HG03558 (cell line): ENCODE data around the gene CHST13.

ENCODE experiments used
- ATAC-seq: cut with Tn5 transposase; IDR thresholded peaks from one replicate; pipeline ENCODE4 v1.9.1; 2021; ENCODE audit warnings: moderate number of reproducible peaks; ENCODE audit not compliant: unreplicated experiment; ENCODE audit errors: extremely low read depth

CHST13 gene

DNA sequence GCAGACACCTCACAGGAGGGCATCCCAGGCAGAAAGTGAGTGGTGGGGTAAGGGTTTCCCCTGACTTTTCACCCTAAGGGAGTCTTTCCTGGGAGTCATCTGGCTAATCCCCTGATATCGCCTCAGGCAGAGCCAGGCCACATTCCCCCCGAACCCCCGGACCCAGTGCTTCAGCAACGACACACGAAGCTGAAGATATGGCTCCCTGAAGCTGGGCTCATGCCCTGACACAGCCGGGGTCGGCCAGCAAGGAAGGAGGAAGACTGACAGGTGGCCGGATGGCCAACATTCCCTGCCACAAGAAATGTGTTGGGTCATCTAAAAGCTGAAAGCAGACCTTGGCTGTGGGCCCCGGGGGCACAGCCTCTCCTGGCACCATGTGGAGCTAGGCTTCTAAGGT is 14.4 kb downstream of the CHST13 start:
- ATAC-seq, result no peak

DNA sequence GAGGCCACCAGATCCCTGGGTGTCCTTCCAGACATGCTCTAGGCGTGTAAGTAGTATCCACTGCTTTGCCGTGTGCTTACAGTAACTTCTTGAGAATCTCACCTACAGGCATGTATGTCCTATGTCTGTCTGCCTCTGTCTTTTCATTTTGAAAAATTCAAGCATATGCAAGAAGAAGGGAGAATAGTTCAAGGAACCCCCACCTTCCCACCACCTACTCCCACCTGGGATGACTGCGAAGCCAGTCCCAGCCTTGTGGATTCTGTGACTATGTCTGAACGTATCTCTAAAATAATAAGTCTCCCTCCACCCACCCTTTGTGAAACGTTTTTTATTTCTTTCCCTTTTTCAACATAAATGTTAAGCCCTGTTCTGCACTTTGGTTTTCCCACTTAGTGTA is 15.0 kb downstream of the CHST13 start:
- ATAC-seq, result no peak

DNA sequence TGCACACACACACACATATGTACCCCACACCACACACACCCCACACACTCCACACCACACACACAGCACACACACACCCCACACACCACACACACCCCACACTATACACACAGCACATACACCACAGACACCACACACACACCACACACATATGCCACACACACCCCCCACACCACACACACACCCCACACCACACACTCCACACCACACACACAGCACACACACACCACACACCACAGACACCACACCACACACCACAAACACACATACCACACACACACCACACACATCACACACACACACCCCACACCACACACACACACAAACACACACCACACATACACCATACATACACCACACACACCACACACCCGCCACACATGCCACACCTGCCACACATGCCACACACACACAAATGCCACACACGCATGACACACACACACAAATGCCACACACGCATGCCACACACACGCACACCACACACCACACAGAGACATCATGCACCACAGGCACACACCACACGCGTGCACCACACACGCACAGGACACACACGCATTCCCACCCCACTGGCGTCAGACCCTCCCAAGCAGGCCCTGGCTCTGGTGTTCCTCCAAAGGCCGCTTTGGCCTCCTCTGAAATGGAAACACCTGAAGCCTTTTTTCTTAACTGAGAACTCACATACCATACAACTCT is 15.7 kb downstream of the CHST13 start:
- ATAC-seq, result no peak

DNA sequence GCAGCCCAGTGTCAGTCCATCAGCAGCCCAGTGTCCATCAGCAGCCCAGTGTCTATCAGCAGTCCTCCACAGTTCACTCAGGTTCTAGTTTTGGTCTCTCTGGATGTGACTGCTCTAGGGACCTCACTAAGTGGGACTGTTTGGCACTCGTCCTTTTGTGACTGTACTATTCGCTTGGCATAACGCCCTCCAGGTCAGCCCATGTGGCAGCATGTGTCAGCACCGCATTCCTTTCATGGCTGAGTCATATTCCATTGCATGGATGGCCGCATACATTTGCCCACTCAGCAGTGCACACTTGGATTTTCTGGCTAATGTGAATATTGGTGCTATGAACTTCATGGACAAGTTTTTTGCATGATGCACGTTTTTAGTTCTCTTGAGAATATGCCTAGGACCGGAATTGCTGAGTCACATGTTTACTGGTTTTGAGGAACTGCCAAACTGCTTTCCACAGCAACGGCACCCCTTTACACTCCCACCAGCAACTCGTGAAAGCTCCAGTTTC is 16.4 kb downstream of the CHST13 start:
- no peak for ATAC-seq

DNA sequence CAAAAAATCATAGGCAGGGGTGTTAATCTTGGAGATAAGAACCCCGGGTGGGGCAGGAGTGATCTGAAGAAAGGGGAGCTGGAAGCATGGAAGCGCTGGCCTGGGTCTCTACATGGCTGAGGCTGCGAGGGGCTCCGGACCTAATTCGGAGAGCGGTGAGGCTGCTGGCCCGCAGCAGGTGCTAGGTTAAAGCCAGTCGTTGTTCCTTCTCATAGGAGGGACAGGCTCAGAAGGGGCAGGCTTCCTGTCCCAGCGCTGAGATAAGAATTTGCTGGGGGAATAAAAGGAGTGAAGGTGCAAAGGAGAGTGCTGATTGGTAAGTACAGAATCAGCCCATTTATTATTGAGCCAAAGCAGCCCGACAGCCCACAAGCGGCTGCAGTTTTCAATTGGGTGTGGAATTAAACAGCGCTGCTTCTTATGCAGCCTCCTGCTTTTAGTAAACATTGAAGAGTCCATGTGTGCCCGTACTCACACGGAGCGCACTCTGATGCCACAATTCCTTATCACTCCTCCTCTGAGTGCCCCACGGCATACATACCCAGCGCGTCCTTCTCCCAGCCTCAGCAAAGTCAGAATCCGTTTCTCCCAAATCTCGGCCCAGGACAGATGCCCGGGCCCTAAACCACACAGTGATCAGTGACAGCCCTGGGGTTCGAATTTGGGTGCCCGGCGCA is 17.1 kb downstream of the CHST13 start:
- ATAC-seq, result no peak

DNA sequence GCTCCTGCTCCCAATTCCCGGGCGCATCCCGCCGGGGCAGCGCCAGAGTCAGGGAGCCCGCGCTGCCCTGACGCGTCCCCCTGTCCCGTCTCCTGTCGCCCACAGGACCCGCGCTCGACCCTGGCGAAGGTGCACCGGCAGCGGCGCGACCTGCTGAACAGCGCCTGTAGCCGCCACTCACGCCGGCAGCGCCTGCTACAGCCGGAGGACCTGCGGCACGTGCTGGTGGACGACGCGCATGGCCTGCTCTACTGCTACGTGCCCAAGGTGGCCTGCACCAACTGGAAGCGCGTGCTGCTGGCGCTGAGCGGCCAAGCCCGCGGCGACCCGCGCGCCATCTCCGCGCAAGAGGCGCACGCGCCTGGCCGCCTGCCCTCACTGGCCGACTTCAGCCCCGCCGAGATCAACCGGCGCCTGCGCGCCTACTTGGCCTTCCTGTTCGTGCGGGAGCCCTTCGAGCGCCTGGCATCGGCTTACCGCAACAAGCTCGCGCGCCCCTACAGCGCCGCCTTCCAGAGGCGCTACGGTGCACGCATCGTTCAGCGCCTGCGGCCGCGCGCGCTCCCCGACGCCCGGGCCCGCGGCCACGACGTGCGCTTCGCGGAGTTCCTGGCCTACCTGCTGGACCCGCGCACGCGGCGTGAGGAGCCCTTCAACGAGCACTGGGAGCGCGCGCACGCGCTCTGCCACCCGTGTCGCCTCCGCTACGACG is 17.8 kb downstream of the CHST13 start:
- ATAC-seq, result no peak

DNA sequence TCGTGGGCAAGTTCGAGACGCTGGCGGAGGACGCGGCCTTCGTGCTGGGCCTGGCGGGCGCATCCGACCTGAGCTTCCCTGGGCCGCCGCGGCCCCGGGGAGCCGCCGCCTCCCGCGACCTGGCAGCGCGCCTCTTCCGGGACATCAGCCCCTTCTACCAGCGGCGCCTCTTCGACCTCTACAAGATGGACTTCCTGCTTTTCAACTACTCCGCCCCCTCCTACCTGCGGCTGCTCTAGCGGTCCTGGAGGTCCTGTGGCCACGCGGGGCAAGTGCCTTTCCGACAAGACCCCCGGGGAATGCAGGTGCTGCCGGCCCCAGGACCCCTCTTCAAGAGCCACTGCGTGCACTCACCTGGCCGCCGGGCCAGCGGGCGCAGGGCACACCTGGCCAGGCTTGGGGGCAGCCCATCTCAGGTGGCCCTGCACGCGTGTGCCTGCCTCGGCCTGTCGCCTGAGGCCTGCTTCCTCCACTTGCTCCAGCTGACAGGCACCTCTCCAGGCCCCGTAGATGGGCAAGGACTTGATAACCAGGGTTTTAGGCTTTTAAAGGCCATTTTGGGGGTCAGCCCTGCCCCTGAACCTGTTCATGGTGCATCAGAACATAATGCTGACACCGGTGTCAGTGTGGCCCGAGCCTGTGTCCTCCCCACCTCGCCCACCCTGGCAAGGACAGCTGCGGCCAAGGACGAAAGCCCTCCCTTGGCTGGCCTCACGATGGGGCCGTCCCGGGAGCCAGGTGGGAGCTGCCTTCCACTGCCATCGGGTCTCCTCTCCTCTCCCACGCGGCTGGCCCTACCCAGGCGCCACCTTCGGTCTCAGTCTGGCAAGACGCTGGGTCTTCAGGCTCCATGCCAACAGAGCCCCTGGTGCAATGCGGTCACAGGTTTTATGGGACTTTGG is 18.6 kb downstream of the CHST13 start:
- ATAC-seq, result no peak

DNA sequence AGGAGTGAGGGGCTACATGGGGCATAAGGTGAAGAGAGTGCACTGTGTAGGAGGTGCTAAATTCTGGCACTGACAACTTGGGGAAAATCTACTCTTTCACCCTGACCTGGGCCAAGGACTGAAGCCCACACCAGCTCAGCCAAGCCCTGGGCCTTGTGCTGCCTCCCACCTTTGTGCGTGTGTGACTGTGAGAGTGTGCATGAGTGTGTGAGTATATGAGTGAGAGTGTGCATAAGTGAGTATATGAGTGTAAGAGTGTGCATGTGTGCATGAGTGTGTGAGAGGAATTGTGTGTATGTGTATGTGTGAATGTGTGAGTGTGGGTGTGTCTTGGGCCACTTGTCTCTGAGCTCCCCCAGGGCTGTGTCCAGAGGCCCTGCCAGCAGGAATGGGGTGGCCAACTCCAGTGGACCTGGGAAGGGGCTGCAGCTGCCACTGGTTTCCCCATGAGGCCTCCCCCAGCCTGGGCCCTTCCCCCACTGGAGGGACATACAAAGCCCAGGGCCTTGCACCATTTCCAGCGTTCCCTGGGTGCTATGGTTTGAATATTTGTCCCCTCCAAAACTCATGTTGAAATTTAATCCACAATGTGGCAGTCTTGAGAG is 19.6 kb downstream of the CHST13 start:
- ATAC-seq, result no peak

DNA sequence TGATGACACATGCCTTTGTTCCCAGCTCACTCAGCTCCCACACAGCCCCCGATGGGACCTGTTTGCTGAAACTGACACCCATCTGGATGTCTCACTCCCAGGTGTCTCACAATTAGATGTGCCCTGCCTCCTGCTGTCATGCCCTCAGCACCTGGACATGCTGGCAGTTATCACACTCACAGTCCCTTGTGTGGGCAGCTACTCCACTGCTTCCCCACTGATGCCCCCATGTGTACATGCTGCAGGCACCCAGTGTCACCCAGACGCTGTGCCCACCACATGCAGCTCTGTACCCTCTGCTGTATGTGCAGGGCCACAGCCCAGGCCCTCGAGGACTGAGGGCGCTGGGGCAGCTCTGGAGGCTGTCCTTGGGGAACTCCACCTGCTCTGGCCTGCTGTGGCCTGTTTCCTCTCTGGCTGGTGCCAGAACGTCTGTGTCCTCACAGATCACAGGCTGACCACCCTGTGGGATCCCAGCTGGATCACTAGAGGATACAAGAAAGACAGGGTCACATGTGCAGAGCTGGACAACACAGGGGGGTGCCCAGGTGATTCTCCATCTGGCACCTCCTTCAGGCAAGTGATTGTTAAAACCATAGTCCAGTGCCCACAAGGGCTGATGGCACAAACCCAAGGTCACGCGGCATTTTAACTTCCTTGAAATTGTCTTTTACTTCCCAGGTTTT is 20.8 kb downstream of the CHST13 start:
- ATAC-seq, result no peak

DNA sequence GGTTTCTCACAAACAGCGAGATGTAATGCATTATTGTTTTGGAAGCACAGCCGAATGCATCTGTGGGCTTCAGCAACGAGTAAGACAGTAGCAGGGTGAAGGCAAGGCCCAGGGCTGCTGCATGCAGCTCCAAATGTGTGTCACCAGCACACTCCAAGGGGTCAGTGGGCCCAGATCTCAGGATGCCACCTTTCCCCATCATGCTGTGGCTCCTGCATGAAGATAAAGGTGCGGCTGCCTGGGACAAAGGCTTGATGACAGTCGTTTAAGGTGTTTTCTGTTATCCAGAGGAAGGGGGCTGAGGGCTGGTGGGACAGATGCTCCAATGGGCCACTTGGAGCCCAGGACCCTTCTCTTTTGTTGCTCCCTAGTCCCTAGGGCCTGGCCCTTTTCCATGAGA is 21.6 kb downstream of the CHST13 start:
- no peak for ATAC-seq

DNA sequence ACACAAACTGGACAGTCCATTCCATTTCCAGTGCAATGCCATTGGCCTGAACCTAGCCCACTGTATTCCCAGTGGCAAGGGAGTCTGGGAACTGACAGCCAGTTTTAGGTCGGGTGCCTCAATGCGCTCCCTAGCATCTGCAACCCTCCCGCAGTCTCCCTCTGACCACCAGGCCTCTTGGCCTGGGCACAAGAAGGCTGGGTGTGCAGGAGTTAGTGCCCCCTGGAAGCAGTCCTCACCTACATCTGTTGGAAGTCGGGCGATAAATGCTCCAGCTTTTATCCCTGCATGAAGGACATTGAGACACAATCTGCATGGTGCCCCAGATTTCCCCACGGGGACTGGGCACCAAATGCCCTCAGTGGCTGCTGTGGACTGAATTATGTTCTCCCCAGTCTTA is 22.1 kb downstream of the CHST13 start:
- no peak for ATAC-seq

DNA sequence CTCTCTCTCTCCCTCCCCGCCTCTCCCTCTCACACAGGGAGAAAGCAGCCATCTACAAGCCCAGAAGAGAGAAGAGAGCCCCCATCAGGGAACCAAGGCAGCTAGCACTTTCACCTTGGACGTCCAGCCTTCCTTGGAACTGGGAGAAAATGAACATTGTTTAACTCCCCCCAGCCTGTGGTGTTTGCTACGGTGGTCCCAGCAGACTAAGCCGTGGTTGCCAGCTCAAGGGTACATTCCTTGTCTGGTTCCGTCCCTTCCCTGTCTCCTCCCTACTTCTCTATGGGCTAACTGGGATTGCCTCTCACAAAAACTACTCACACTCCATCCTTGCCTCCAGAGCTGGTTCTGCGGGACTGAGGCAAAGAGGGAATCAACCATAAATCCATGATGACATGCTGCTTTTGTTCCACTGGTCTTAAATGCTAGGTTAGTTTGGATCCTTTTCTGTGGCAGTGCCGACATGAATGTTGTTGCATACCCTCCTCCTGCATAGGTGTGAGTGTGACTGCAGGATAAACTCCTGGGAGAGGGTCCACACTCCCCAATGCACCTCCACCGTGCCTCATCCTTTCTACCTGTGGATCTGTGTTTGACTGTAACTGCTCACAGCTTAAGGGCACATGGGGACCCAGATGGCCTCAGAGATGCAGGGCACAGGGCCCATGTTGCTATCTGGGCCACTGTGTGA is 22.7 kb downstream of the CHST13 start:
- no peak for ATAC-seq

DNA sequence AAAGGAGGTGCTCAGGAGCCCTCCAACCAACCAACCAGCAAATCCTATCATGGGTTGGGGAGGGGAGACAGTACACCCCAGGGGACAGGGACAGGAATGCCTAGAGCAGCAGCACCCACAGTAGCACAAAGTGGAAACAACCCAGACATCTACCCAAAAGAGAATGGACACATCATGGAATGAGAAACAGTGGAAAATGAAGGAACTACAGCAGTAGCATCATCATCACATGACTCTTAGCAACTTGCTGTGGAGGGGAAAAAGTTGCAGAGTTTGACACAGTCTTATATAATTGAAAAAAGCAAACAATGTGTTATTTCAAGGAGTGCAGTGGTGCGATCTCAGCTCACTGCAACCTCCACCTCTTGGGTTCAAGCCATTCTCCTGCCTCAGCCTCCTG is 23.8 kb downstream of the CHST13 start:
- ATAC-seq, result no peak

DNA sequence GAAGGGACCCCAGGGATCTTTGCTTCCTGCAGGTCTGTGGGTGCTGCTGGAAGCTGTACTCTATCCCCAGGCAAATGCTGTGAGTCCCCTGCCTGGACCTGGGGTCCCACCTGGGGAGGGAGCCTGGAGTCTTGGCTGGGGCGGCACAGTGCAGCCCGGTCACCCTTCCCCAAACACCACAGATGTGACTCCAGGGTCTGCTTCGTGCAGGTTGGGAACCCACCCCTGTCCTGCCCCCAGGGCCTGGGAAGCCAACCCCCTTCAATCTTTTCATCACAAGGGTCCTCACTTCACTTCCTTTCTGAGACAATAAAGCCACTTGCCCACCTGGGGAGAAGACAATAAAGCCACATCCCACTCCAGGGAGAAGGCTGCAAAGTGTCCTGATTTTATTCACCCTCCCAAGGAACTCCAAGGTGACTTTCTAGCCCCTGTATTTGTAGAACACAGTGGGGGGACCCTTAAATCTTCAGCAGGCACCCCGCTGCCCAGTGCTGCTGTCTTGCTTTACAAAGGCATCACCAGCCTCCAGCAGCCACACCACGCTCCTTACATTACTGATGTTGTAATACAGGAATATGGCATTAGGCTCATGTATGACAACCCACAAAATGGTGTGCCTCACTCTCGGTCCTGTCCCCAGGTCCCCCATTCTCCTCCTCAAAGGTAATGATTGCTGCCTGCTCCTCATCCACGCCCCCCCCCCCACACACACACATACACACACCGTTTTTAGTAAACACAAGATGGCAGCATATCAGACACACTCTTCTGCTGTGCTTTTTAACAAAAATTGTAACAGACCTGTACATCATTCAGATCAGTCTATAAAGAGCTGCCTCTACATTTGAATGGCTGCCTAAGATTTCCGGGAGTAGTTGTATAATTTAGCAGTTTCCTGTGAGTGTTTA is 24.9 kb downstream of the CHST13 start:
- ATAC-seq, result no peak

DNA sequence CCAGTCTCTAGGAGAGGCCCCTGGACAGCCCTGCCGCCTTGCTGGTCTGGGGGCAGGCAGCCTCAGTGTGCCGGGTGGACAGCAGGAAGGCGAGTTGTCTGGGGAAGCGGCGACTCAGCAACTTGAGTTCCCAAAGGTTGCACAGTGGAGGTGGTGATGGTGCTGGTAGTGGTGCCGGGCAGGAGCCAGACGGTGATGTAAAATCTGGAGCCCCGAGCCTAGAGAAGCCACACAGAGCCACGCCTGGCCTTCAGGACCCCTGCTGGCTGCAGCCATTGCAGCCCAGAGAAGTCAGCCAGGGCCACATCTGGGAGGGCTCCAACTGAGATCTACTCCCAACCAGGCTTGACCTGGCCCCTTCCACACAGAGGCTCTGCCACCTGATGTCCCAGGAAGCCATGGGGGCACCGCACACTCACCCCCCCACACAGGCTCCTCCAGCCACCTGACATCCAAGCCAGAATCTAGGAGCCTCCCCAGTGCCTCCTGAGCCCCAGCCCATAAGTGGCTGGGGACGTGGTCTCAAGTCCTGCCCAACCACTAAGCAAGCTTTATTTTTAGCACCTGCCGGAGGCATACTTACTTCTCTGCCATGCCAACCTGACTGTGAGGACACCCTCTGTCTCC is 26.0 kb downstream of the CHST13 start:
- no peak for ATAC-seq

DNA sequence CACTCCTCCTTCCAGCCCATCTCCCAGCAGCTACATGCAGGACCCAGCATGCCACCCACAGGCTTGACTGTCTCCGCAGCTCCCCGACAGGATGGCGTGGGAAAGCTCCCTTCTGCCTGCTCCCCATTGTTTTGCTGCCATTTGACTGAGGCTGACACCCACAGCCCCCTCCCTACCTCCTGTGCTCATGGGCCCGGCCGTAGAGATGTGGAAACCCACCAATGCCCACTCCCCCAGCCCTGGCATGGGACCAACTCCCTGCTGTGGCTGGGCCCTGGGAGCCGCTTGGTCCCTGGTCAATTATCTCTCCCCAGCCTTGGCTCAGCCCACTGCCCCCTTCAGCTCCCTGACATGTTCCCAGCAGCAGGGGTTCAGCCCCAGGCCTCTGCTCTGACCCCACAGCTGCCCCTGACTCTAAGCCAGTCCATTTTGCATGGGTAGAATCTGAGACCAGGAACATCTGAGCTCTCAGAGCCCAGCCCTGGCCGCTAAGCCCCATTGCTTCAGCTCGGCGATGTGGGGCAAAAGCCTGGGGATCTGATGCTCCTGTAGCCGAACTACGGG is 26.6 kb downstream of the CHST13 start:
- ATAC-seq, result no peak
